Adrenal gland (tissue), 5 donors: ENCODE measurements around the gene CORO1C.

Source experiments
- CTCF ChIP-seq, 6 experiments: fragments of 450-650 bp in 4 of 6; fragments of 200-600 bp in 2 of 6; sonication (generic) in 1 of 6; IDR thresholded peaks; 1 replicate in 5 of 6; 2 replicates in 1 of 6; pipeline versions ENCODE4 v1.5.1 to v1.8.0; 2016 to 2021; ENCODE audit warnings: antibody characterized with exemption in 6 of 6, mild to moderate bottlenecking in 2 of 6, moderate library complexity in 1 of 6
- POLR2A ChIP-seq, 2 donors: fragments of 450-650 bp; IDR thresholded peaks; one replicate each; pipeline ENCODE4 v1.6.1; 2017; ENCODE audit warnings: antibody characterized with exemption in 2 of 2, mild to moderate bottlenecking in 2 of 2, moderate library complexity in 1 of 2
- donor health status: DM: no; HTN: no; CAD: no.

- TF ChIP-seq CTCF (IDR thresholded peaks at IDR 0.05), result no peak
- no peak for TF ChIP-seq POLR2A (IDR thresholded peaks at IDR 0.05)
Observed at GRCh38 chr12:108676707-108677106, 54.6 kb downstream of the CORO1C start.
